ENCODE results near the gene MAPK8.

Gene MAPK8

DNA sequence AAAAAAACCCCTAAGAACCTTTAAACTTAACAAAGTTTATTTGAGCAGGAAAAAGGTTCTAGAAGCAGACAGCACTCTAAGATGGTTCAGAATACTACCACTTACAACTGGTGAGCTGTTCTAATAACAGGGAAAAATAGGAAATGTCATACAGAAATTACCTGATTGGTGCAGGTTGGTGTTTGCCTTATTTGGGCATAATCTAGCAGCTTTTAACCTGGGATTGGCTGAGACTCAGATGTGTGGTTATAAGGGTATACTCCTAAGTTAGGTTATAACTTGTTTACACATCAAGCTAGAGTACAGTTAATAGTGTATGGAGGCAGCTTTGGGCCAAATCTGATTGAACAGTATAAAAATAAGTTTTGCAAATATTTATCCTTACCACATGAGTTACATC is 59.8 kb downstream of the MAPK8 start:
- TF ChIP-seq, protein P1, sequence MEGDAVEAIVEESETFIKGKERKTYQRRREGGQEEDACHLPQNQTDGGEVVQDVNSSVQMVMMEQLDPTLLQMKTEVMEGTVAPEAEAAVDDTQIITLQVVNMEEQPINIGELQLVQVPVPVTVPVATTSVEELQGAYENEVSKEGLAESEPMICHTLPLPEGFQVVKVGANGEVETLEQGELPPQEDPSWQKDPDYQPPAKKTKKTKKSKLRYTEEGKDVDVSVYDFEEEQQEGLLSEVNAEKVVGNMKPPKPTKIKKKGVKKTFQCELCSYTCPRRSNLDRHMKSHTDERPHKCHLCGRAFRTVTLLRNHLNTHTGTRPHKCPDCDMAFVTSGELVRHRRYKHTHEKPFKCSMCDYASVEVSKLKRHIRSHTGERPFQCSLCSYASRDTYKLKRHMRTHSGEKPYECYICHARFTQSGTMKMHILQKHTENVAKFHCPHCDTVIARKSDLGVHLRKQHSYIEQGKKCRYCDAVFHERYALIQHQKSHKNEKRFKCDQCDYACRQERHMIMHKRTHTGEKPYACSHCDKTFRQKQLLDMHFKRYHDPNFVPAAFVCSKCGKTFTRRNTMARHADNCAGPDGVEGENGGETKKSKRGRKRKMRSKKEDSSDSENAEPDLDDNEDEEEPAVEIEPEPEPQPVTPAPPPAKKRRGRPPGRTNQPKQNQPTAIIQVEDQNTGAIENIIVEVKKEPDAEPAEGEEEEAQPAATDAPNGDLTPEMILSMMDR (IDR thresholded peaks at IDR 0.05; ENCODE audit: low read depth, low read length), result no peak
- no peak overlapping the region for H3K4me3 ChIP-seq (ENCODE audit: low read depth, low read length)

DNA sequence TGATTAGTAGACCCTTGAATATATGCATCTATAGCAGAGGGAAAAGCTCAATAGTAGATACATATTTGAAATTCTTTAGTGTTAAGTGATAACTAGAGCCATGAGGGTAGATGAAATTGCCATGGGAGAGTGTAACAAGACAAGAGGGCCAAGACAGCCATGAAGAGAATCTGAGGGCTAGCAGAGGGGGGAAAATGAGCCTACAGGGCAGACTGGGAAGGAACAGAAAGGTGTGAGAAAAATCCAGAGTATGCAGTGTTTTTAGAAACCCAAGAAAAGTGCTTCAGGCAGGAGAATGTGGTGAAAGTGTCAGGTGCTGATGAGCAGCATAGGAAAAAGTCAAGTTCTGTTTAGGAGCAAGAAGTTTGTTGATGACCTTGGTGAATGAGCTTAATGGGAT is 63.0 kb downstream of the MAPK8 start:
- TF ChIP-seq, protein P1 (IDR thresholded peaks at IDR 0.05; ENCODE audit: low read depth, low read length), result no peak
- no peak overlapping the region for H3K4me3 ChIP-seq (ENCODE audit: low read depth, low read length)

DNA sequence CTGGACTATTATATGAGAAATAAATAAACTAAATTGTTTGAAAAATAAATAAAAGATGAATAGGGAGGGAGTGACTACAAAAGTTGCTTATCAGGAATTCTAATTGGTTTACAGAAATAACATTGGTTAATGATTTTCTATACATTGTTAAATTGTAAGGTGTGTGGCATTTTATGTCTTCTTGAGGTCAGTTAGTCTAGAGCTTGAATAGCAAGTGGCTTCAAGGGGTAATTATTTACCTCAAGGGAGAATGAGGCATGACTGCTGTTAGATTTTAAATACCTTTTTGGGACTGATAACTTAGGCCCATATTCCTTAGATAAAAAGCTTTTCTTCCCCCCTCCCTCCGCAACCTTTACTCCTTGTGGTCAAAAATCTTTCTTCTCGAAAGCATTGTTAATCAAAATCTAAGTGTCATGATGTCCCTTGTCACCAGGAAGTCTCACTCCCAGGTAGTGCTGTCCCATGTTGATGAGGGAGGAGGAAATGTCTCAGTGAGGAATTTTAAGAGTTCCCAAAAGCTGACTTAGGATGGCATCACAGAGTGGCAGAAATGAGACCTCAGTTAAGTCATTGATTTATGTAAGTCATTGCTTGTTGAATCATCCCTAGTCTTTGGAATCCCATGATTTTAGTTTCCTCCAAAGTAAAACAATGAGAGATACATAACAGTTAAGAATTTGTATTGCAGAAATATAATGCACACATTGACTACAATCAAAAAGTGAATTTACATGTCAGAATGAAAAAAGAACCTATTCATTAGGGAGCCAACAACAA is 71.5 kb downstream of the MAPK8 start:
- TF ChIP-seq, protein P1 (IDR thresholded peaks at IDR 0.05; ENCODE audit: low read depth, low read length), result no peak
- H3K4me3 ChIP-seq (ENCODE audit: low read depth, low read length), result no peak overlapping the region

DNA sequence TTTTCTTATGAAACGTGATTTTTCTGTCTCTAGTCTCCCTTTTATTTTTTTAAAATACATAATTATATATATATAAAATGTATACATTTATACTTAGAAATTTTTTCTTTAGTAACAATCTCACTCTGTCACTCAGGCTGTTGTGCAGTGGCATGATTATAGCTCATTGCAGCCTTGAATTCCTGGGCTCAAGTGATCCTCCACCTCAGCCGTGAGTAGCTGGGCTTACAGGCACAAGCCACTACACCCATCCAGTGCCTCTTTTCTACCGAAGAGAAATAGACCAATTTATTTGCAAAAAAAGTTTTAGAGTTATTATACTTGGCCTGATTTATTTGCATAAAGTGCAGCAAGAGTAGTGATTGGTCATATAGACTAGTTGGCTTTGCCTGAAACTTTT is 72.2 kb downstream of the MAPK8 start:
- no peak overlapping the region for H3K4me3 ChIP-seq (ENCODE audit: low read depth, low read length)
- TF ChIP-seq, protein P1 (IDR thresholded peaks at IDR 0.05; ENCODE audit: low read depth, low read length), result no peak

DNA sequence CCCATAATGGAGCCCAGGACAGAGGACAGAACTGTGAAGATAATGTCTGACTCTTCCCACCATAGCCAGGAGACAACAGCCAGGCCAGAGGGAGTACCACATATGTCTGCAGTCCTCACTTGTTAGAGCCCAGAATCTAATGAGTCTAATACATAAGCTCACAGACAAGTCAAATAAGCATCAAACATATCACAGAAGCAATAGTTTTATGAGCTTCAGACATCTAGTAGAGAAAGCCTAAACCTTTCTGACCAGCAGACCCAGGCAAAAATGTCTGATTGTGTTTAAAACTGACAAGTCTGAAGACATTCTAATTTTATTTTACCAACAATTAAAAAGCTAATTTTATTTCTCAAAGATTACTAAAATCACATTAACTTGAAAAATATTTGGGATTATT is 75.5 kb downstream of the MAPK8 start:
- TF ChIP-seq, protein P1 (IDR thresholded peaks at IDR 0.05; ENCODE audit: low read depth, low read length), result no peak

DNA sequence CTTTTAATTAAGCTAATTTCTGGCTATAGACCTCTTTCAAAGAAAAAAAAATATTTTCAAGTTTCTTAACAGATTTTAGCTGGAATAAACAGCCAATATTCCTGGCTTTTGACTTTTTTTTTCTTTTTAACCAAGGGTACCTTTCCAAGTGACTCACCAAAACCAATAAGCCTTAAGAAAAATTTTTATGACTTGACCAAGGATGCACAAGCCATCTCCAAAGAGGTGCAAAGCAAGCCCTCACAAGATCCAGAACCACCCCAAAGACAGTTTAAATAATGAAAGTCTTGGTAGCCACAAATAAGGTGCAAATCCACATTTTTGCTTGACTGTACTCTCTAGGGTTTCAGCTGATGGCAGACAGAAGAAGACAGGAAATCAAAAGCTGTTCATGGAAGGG is 76.5 kb downstream of the MAPK8 start:
- TF ChIP-seq, protein P1 (IDR thresholded peaks at IDR 0.05; ENCODE audit: low read depth, low read length), result no peak
- H3K4me3 ChIP-seq (ENCODE audit: low read depth, low read length), result no peak overlapping the region

More for the DNA sequence above, 75.5 kb downstream of the MAPK8 start:
- H3K4me3 ChIP-seq (ENCODE audit: low read depth, low read length), result no peak overlapping the region

DNA sequence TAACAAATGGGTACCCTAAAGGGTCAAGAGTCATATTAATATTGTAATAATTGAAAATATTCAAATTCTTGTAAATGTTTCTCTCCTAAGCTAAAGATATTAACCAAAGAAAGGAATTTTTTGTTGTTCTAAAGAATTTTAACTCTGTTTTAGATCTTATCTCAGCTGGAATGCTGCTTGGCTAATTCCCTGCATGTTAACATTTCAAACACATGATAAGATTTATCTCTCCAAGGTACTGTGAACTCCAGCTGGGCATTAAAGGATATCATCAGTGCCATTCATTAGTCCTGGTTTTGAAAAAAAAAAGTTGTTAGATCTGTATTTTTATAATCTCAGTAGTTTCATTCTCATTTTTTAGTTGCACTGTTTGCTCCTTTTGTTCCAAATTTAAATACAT is 76.9 kb downstream of the MAPK8 start:
- TF ChIP-seq, protein P1 (IDR thresholded peaks at IDR 0.05; ENCODE audit: low read depth, low read length), result no peak
- no peak overlapping the region for H3K4me3 ChIP-seq (ENCODE audit: low read depth, low read length)
